ENCODE measurements around the gene FDX2. TPM values are rescaled to one million over a fixed set of nuclear protein-coding genes. Genes with fewer than 3 reads are reported as not detected.

Gene FDX2
- total and polyA plus RNA-seq, 2 of the 4 experiments (the other 2 are of a cell fraction): 39.8 to 72.0 TPM

DNA sequence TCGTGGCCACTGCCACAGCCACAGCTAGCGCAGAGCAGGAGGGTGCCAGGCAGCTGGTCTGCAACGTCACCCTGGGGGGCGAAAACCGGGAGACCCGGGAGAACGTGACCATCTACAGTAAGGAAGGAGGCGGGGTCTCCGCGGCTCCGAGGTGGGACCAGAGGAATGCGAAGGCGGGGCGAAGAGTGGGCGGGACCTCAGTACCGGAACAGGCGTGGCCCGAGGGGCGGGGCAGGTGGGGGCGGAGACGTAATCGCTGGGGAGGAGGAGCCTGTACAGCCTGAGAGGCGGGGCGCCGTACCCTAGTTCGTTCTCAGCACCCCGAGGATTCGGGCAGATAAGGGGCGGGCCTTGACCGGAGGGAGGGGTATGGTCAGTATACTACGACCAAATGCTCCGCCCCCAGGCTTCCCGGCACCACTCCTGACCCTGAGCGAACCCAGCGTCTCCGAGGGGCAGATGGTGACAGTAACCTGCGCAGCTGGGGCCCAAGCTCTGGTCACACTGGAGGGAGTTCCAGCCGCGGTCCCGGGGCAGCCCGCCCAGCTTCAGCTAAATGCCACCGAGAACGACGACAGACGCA, 23.5 kb downstream of the FDX2 start:
- intact Hi-C loops (cut with micrococcal nuclease): no loop called here
- H3K36me3 ChIP-seq (ENCODE audit: control insufficient read depth, insufficient read depth, low read length): peaks cover 14% of the 10 kb centered on the region; the same call in 1 of the 2 replicates
- H3K9ac ChIP-seq (ENCODE audit: low read depth, low read length): peak overlapping the region; percentile 29; the same call in 1 of the 2 replicates
- no peaks in the 10 kb centered on the region for H3K9me3 ChIP-seq (ENCODE audit: control insufficient read depth, insufficient read depth, low read length)
- peak overlapping the region; percentile 22 for H2BK5ac ChIP-seq (ENCODE audit: low read depth, low read length, poor library complexity, severe bottlenecking)
- peak overlapping the region; percentile 83 for H2AK9ac ChIP-seq (replicated peaks; ENCODE audit: low read depth, low read length, poor library complexity)
- H4K5ac ChIP-seq (ENCODE audit: low read depth, low read length): peak overlapping the region; percentile 88
- H3K27ac ChIP-seq (ENCODE audit: insufficient read depth, low read length): peak overlapping the region; percentile 18; the same call in 1 of the 2 replicates
- dilution Hi-C loops (cut with HindIII; ENCODE audit: low sequenced_read_pairs, unreplicated experiment): no loop called here
- H3K4me1 ChIP-seq (ENCODE audit: control insufficient read depth, insufficient read depth, low read length): peaks cover 16% of the 10 kb centered on the region
- peaks cover 6% of the 10 kb centered on the region for H4K20me1 ChIP-seq (ENCODE audit: insufficient read depth, low read length)
- peak overlapping the region; percentile 91 for H2AK5ac ChIP-seq (ENCODE audit: low read depth, low read length)
- H3K14ac ChIP-seq (replicated peaks; ENCODE audit: low read depth, low read length): peak overlapping the region; percentile 47; the same call in 1 of the 2 replicates
- H3K9me1 ChIP-seq (ENCODE audit: insufficient read depth, low read length): peaks cover 8% of the 10 kb centered on the region
- CTCF ChIA-PET: no interaction called here
- DNase-seq (peak; percentile 78), ATAC-seq (ENCODE audit: low read depth) (peak; percentile 70)
- no peak overlapping the region for H3K56ac ChIP-seq (ENCODE audit: extremely low read depth, insufficient read depth, low read length)
- H4K91ac ChIP-seq (ENCODE audit: insufficient read depth, low read depth, low read length): peak overlapping the region; percentile 17; the same call in 1 of the 2 replicates
- H2BK20ac ChIP-seq (ENCODE audit: low read depth, low read length): no peak overlapping the region
- TF ChIP-seq FOS (IDR thresholded peaks at IDR 0.05; ENCODE audit: low read depth, low read length) (no peak), MAZ (IDR thresholded peaks at IDR 0.05; ENCODE audit: borderline replicate concordance, low read depth, low read length) (peak; percentile 51; the same call in 1 of the 2 replicates), BHLHE40 (IDR thresholded peaks at IDR 0.05; ENCODE audit: low read depth, low read length) (peak; percentile 45; the same call in 1 of the 2 replicates), ELK1 (IDR thresholded peaks at IDR 0.05; ENCODE audit: borderline replicate concordance, low read depth, low read length) (no peak)
- H4K8ac ChIP-seq (ENCODE audit: low read depth in 2 of 2, low read length in 2 of 2): peak overlapping the region; percentile 34 to 59; a peak in 2 of 4 replicates
- H3K18ac ChIP-seq (ENCODE audit: low read depth, low read length): peak overlapping the region; percentile 61
- H3K4me2 ChIP-seq (ENCODE audit: low read depth, low read length): peak overlapping the region; percentile 96
- no TSS peak for BruUV-seq (replicated peaks)
- peak overlapping the region; percentile 31; the same call in 1 of the 3 replicates for H2BK15ac ChIP-seq (ENCODE audit: low read depth, low read length)
- H3K4me3 ChIP-seq (ENCODE audit: insufficient read depth, low read depth, low read length): peak overlapping the region; percentile 77
- in situ Hi-C loops (cut with MboI; ENCODE audit: low sequenced_read_pairs): no loop called here
- peaks cover 0 to 4% of the 10 kb centered on the region in 2 experiments; a peak in 1 of 4 replicates for H3K79me1 ChIP-seq (ENCODE audit: low read depth in 1 of 2, low read length in 2 of 2)
- no peaks in the 10 kb centered on the region; the same call in 1 of the 2 replicates for H3K27me3 ChIP-seq (ENCODE audit: control insufficient read depth, insufficient read depth, low read length)
- H2BK120ac ChIP-seq (ENCODE audit: low read depth, low read length): no peak overlapping the region
- peak overlapping the region; percentile 92 for H2AFZ ChIP-seq (replicated peaks; ENCODE audit: low read length, poor library complexity)
- no peak overlapping the region for H3K23ac ChIP-seq (ENCODE audit: low read depth, low read length)
- WGBS, 2 experiments (ENCODE audit: extremely low coverage in 2 of 2, insufficient read length in 1 of 2): 6% methylated on average over 29 of the region's 45 CpGs; no CpG with 5 or more reads in 1 of the 2 experiments
- POLR2A ChIA-PET (ENCODE audit: unreplicated experiment): interaction anchor here (1.6 kb wide), 1 partner anchor 21 kb away, joined by 8 read pairs; the partner anchor contains the start of gene ICAM1
- peak overlapping the region; percentile 32 for H3K4ac ChIP-seq (ENCODE audit: low read depth, low read length)
